ENCODE measurements around the gene BCL2L2.
A peak's percentile ranks its signal among the peaks of the same experiment; 100 is the strongest.

The BCL2L2 gene

GRCh38 chr14:23319746-23320583, 13.3 kb downstream of the BCL2L2 start:
- Histone ChIP-seq H3K4me3 (replicated peaks; ENCODE audit: insufficient read depth, low read length) (peak overlapping the region; percentile 47), H3K27me3 (ENCODE audit: insufficient read depth, poor library complexity, severe bottlenecking) (no peaks in the 10 kb centered on the region), H3K27ac (replicated peaks) (peak overlapping the region; percentile 78)
- TF ChIP-seq REST (IDR thresholded peaks at IDR 0.05; ENCODE audit: insufficient replicate concordance, low read depth) (no peak), POLR2AphosphoS5 (IDR thresholded peaks at IDR 0.05; ENCODE audit: low read depth) (no peak)
- DNase-seq (ENCODE audit: low read depth in 1 of 2, low spot score in 1 of 2), result no peak

- peak within 1 kb of the TSS; percentile 93 for H3K27ac ChIP-seq (replicated peaks)
- TF ChIP-seq CTCF (IDR thresholded peaks at IDR 0.05; ENCODE audit: insufficient read depth, low read length) (no peak), GABPA (IDR thresholded peaks at IDR 0.05; ENCODE audit: low read depth) (peak; percentile 66), POLR2AphosphoS5 (IDR thresholded peaks at IDR 0.05; ENCODE audit: low read depth) (peak; percentile 82)
- peak within 1 kb of the TSS; percentile 79 for H3K4me3 ChIP-seq (replicated peaks; ENCODE audit: insufficient read depth, low read length)
- no peaks in the 10 kb centered on the region for H3K27me3 ChIP-seq (ENCODE audit: insufficient read depth, poor library complexity, severe bottlenecking)
- DNase-seq (ENCODE audit: low read depth in 1 of 2, low spot score in 1 of 2), result peak; percentile 99 to 100
These were observed 14.2 kb downstream of the BCL2L2 start, which contains the start of gene PABPN1 for GRCh38 chr14:23320584-23321571. PABPN1 (plus strand) TSS chr14:23321457; CDS start chr14:23321470, 13 bp downstream.

- TF ChIP-seq CTCF (IDR thresholded peaks at IDR 0.05; ENCODE audit: insufficient read depth, low read length) (no peak), POLR2AphosphoS5 (IDR thresholded peaks at IDR 0.05; ENCODE audit: low read depth) (peak; percentile 66), REST (IDR thresholded peaks at IDR 0.05; ENCODE audit: insufficient replicate concordance, low read depth) (no peak), GABPA (IDR thresholded peaks at IDR 0.05; ENCODE audit: low read depth) (no peak), SPI1 (IDR thresholded peaks at IDR 0.05; ENCODE audit: borderline replicate concordance, low read depth) (no peak)
- peak in 1 of 2 experiments; percentile 33 for DNase-seq (ENCODE audit: low read depth in 1 of 2, low spot score in 1 of 2)
- Histone ChIP-seq H3K27ac (replicated peaks) (peak overlapping the region; percentile 93), H3K27me3 (ENCODE audit: insufficient read depth, poor library complexity, severe bottlenecking) (no peaks in the 10 kb centered on the region), H3K4me3 (replicated peaks; ENCODE audit: insufficient read depth, low read length) (peak overlapping the region; percentile 79)
These were observed 15.2 kb downstream of the BCL2L2 start for GRCh38 chr14:23321572-23322547.
